Measurements from ENCODE around the gene F8.

DNA sequence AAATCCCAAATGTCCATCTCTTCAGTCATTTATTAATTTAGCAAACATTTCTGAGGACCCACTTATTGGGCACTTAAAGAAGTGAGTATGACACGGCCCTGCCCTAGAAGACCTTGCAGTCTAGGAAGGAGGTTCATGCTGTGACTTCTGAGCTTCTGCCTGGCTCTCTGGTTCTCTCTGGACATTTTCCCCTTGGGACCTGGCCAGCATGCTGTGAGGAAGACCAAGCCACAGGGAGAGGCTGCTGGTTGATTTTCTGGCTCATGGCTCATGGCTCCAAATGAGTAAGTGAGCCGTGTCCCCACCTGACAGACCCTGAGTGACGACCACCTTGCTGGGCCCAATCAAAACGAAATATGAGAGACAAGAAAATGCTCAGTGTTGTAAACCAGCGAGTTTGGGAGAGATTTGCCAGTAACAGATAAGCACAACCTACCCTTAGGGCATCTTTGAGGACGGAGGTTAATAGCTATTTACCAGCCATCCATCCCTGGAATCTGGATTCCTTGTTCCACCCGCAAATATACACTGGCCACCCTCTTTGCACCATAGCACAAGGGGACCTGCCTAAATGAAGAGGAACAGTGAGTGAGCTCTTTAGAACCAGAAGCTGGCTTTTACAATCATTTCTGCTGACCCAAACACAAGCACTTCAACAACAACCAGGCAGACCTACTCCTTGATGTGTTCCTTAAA, 218.1 kb downstream of the F8 start:
- TF ChIP-seq POLR2AphosphoS5 (IDR thresholded peaks at IDR 0.05; ENCODE audit: borderline replicate concordance, low read depth, low read length) (no peak), EZH2 (IDR thresholded peaks at IDR 0.05) (no peak)

Data from SK-N-MC (cell line).